GM12865 (cell line): ENCODE results near the gene CLP1.
"Not testable (repeated sequence)": the region's sequence is repeated elsewhere in the genome, so short reads cannot be mapped to it uniquely, and the experiment has no call there.

Source experiments
- DNase-seq: peaks from one replicate; pipeline ENCODE4 v3.0.0; 2010; ENCODE audit warnings: low read depth
- H3K4me3 ChIP-seq: 2 replicates; pipeline ENCODE4 v1.5.1; 2011; ENCODE audit warnings: mild to moderate bottlenecking, low read depth, low read length, control low read depth
- TF ChIP-seq, protein P1 (sequence below): IDR thresholded peaks from 2 replicates; pipeline ENCODE4 v1.5.1; 2011; ENCODE audit warnings: low read length, control low read depth, low read depth, inconsistent platforms; ENCODE audit not compliant: insufficient read depth; ENCODE audit errors: missing control alignments

Gene CLP1

DNA sequence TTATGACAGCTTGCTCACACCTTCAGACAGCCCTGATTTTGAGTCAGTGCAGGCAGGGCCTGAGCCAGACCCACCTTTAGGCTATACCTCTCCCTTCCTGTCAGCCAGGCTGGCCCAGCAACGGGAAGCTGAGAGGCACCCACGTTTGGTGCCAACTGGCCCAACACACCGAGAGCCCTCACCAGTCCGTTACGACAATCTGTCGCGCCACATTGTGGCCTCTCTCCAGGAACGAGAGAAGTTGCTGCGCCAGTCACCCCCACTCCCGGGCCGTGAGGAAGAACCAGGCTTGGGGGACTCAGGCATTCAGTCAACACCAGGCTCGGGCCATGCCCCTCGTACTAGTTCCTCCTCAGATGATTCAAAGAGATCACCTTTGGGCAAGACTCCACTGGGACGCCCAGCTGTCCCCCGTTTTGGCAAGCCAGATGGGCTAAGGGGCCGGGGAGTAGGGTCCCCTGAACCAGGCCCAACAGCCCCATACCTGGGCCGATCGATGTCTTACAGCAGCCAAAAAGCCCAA, 41.3 kb downstream of the CLP1 start:
- no peak overlapping the region for H3K4me3 ChIP-seq
- TF ChIP-seq, protein P1, sequence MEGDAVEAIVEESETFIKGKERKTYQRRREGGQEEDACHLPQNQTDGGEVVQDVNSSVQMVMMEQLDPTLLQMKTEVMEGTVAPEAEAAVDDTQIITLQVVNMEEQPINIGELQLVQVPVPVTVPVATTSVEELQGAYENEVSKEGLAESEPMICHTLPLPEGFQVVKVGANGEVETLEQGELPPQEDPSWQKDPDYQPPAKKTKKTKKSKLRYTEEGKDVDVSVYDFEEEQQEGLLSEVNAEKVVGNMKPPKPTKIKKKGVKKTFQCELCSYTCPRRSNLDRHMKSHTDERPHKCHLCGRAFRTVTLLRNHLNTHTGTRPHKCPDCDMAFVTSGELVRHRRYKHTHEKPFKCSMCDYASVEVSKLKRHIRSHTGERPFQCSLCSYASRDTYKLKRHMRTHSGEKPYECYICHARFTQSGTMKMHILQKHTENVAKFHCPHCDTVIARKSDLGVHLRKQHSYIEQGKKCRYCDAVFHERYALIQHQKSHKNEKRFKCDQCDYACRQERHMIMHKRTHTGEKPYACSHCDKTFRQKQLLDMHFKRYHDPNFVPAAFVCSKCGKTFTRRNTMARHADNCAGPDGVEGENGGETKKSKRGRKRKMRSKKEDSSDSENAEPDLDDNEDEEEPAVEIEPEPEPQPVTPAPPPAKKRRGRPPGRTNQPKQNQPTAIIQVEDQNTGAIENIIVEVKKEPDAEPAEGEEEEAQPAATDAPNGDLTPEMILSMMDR: no peak
- DNase-seq: no peak

GRCh38 chr11:57699813-57700212, 42.3 kb downstream of the CLP1 start:
- no peak overlapping the region for H3K4me3 ChIP-seq
- TF ChIP-seq, protein P1: no peak
- no peak for DNase-seq

DNA sequence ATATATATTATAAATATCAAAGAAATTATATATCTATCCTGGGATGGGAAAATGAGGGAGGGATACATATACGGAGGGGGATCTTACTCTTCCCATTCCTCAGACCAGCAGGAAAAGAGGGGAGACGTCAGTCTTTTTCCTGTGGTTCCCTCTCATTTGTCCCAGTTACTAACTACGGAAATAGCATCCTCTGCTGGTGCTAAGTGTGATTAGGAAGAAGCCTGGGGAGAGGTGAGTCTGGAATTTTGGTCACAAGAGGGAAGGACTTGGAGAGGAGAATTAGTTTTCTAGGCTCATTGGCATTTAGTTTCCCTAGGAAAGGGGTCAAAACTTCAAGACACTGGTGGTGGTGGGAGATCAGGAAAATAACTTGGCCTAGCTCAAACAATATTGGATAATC, 42.9 kb downstream of the CLP1 start:
- no peak overlapping the region for H3K4me3 ChIP-seq
- no peak for DNase-seq
- TF ChIP-seq, protein P1: no peak

DNA sequence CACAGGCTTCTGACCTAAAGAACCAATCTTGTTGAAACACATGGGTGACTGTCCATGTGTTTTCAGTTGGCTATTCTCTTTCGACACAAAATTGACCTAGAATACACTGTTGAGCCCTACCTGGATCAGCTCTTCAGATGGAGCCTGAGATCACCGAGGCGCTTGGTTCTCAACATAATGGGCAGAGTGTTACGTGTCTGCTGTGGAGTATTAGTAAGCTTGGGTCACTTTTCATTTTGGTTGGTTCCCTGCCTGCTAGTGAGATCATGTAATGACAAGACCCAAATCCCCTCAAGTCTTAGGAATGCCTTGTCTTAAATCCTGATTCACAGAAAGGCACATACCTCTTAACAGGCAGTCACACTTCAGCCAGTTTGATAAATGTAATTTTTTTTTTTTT, 45.8 kb downstream of the CLP1 start:
- no peak overlapping the region for H3K4me3 ChIP-seq
- no peak for DNase-seq
- TF ChIP-seq, protein P1: no peak

- H3K4me3 ChIP-seq: no peak overlapping the region
- TF ChIP-seq, protein P1: no peak
- no peak for DNase-seq
Observed at GRCh38 chr11:57704932-57705331, 47.4 kb downstream of the CLP1 start.

DNA sequence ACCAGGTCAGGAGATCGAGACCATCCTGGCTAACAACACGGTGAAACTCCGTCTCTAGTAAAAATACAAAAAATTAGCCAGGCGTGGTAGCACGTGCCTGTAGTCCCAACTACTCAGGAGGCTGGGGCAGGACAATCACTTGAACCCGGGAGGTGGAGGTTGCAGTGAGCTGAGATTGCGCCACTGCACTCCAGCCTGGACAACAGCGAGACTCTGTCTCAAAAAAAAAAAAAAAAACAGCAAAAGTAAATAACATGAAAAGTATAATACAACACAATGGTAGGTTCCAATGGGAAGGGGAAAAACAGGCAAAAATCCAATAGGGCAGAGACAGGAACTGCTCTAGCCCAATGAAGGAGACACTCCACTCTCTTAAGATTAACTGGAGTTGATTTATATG, 47.9 kb downstream of the CLP1 start:
- not testable (repeated sequence) for H3K4me3 ChIP-seq, DNase-seq

DNA sequence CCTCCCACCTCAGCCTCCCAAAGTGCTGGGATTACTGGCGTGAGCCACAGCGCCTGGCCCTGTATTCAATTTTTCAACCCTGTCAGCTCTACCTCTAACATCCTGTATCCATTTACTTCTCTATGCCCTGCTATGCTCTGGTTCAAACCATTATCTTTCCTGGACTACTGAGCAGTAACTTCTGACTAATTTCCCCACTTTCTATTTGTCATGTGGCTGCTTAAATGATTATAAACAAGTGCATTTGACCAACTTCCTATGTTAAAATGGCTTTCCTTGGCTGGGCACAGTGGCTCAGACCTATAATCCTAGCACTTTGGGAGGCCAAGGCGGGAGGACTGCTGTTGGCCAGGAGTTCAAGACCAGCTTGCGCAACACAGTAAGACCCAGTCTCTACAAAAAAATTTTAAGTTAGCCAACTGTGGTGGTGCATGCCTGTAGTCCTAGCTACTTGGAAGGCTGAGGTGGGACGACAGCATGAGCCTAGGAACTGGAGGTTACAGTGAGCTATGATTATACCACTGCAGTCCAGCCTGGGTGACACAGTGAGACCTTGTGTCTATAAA, 52.3 kb downstream of the CLP1 start:
- no peak overlapping the region for H3K4me3 ChIP-seq
- DNase-seq: peak; percentile 26
- TF ChIP-seq, protein P1: no peak
